Spleen (tissue), 11 donors: Measurements from ENCODE around the gene YKT6. TPM values are rescaled to one million over a fixed set of nuclear protein-coding genes. Genes with fewer than 3 reads are reported as not detected.

ENCODE experiments used
- DNase-seq: peaks from one replicate; pipeline ENCODE4 v3.0.0-alpha.2; 2020
- H3K27ac ChIP-seq, 8 donors: fragments of 200-600 bp; sonication (generic) in 7 of 8; 1 replicate in 4 of 8; 2 replicates in 4 of 8; pipeline versions ENCODE4 v1.5.0 to v1.8.0; 2016 to 2021; ENCODE audit warnings: inconsistent platforms in 4 of 8, mild to moderate bottlenecking in 4 of 8, moderate library complexity in 1 of 8
- H3K27me3 ChIP-seq, 7 donors: fragments of 200-600 bp; sonication (generic) in 6 of 7; replicated peaks in 1 of 7; 1 replicate in 4 of 7; 2 replicates in 3 of 7; pipeline versions ENCODE4 v1.5.0 to v1.8.0; 2016 to 2021; ENCODE audit warnings: inconsistent platforms in 3 of 7, mild to moderate bottlenecking in 1 of 7
- H3K36me3 ChIP-seq, 6 donors: fragments of 200-600 bp; sonication (generic) in 5 of 6; 1 replicate in 4 of 6; 2 replicates in 2 of 6; pipeline versions ENCODE4 v1.5.0 to v1.8.0; 2016 to 2021; ENCODE audit warnings: inconsistent platforms in 2 of 6
- H3K4me1 ChIP-seq, 6 donors: fragments of 200-600 bp; sonication (generic) in 5 of 6; 1 replicate in 3 of 6; 2 replicates in 3 of 6; pipeline versions ENCODE4 v1.5.0 to v1.8.0; 2016 to 2021; ENCODE audit warnings: inconsistent platforms in 3 of 6
- H3K4me3 ChIP-seq, 8 donors: fragments of 200-600 bp; sonication (generic) in 7 of 8; 1 replicate in 4 of 8; 2 replicates in 4 of 8; pipeline versions ENCODE4 v1.5.0 to v1.8.0; 2016 to 2021; ENCODE audit warnings: inconsistent platforms in 4 of 8, mild to moderate bottlenecking in 4 of 8, moderate library complexity in 2 of 8
- H3K9me3 ChIP-seq, 8 donors: fragments of 200-600 bp; sonication (generic) in 7 of 8; 1 replicate in 4 of 8; 2 replicates in 4 of 8; pipeline versions ENCODE4 v1.5.0 to v1.8.0; 2016 to 2021; ENCODE audit warnings: inconsistent platforms in 4 of 8
- CTCF ChIP-seq, 11 experiments: fragments of 200-600 bp in 7 of 11; fragments of 450-650 bp in 4 of 11; sonication (generic) in 4 of 11; IDR thresholded peaks in 8 of 11; conservative IDR thresholded peaks in 3 of 11; 1 replicate in 7 of 11; 2 replicates in 4 of 11; pipeline versions ENCODE4 v1.4.0 to v1.8.0; 2016 to 2021; ENCODE audit warnings: antibody characterized with exemption in 11 of 11, inconsistent platforms in 4 of 11, mild to moderate bottlenecking in 1 of 11
- POLR2A ChIP-seq, 3 donors: fragments of 450-650 bp; IDR thresholded peaks; one replicate each; pipeline ENCODE4 v1.5.1; 2017; ENCODE audit warnings: antibody characterized with exemption in 3 of 3, mild to moderate bottlenecking in 1 of 3
- POLR2AphosphoS5 ChIP-seq, 3 donors: sonication (generic); formaldehyde crosslinking; IDR thresholded peaks; one replicate each; pipeline ENCODE4 v1.5.1; 2017; ENCODE audit warnings: antibody characterized with exemption in 3 of 3
- WGBS, 5 donors: extraction: QIAGEN DNeasy Blood & Tissue Kit in 3 of 5; methylation state at CpG; one replicate each; pipeline versions ENCODE4 v1.1.5 to v1.1.7; 2013 to 2018; 5-methylcytosine and 5-hydroxymethylcytosine counted together
- intact Hi-C: fragments of 100-400 bp; cut with DNase I; formaldehyde crosslinking; loops from one replicate; pipeline ENCODE4 v1.15.0; 2023; ENCODE audit warnings: low total_unique reads
- polyA plus RNA-seq, 3 donors: library from polyadenylated mRNA; stranded (reverse); fragments of 200-250 nt; gene quantifications; one replicate each; pipeline ENCODE4 v1.2.1, GENCODE V29; 2013
- total RNA-seq, 7 donors: library from RNA; depleted of rRNA in 3 of 7; stranded (reverse); fragments of >200 nt in 3 of 7; fragmentation: NEBNext Ultra II Directional in 4 of 7; extraction: Animal tissue kit (Norgen Biotek cat#: 25700) in 4 of 7; gene quantifications; one replicate each; pipeline versions ENCODE4 v1.1.0 to v1.2.1, GENCODE V29; 2016 to 2021
- donor health status: healthy with polysubstance abuse.
- donor health status: DM: no; HTN: no; CAD: no; lungs with moderate emphysema.
- donor health status: DM: no; HTN: no; CAD: no.
- donor health status: Bipolar disorder and iron deficiency.
- donor health status: healthy.
- donor health status: DM: no; HTN: no; CAD: no.
- donor health status: DM: yes; HTN: yes; CAD: no.

YKT6 gene
- total and polyA plus RNA-seq, 10 donors, result 26.9 to 66.4 (median 55.4) TPM

- Histone ChIP-seq H3K9me3 (no peaks in the 10 kb centered on the region), H3K27ac (no peak overlapping the region), H3K4me1 (no peaks in the 10 kb centered on the region), H3K27me3 (peaks cover 0 to 26% (median 13%) of the 10 kb centered on the region in 7 donors), H3K36me3 (no peaks in the 10 kb centered on the region), H3K4me3 (no peak overlapping the region)
- DNase-seq, result peak; percentile 52
- 62 to 78% (median 73%) methylated on average over 10 of the region's 10 CpGs for WGBS, 5 donors
- intact Hi-C loops, result no loop called here
- no peak for TF ChIP-seq POLR2A (IDR thresholded peaks at IDR 0.05)
- TF ChIP-seq CTCF (IDR thresholded peaks at IDR 0.05 in 8 of 11, conservative IDR thresholded peaks at IDR 0.05 in 3 of 11), result no peak
- TF ChIP-seq POLR2AphosphoS5 (IDR thresholded peaks at IDR 0.05), result no peak
Measured at GRCh38 chr7:44224974-44225565, 24.3 kb downstream of the YKT6 start.

GRCh38 chr7:44225566-44226395 lies 25.0 kb downstream of the YKT6 start:
- Histone ChIP-seq H3K4me3 (no peak overlapping the region), H3K27me3 (peaks cover 0 to 26% (median 13%) of the 10 kb centered on the region in 7 donors), H3K36me3 (no peaks in the 10 kb centered on the region), H3K4me1 (no peaks in the 10 kb centered on the region), H3K27ac (no peak overlapping the region), H3K9me3 (no peaks in the 10 kb centered on the region)
- WGBS, 5 donors, result 64 to 76% (median 70%) methylated on average over 18 to 26 of the region's 26 CpGs
- DNase-seq, result peak; percentile 52
- no peak for TF ChIP-seq POLR2AphosphoS5 (IDR thresholded peaks at IDR 0.05)
- no peak for TF ChIP-seq POLR2A (IDR thresholded peaks at IDR 0.05)
- TF ChIP-seq CTCF (IDR thresholded peaks at IDR 0.05 in 8 of 11, conservative IDR thresholded peaks at IDR 0.05 in 3 of 11), result no peak
- intact Hi-C loops, result no loop called here

- no peak overlapping the region for H3K4me3 ChIP-seq
- no peaks in the 10 kb centered on the region for H3K9me3 ChIP-seq
- no peak for TF ChIP-seq POLR2A (IDR thresholded peaks at IDR 0.05)
- no peak for TF ChIP-seq CTCF (IDR thresholded peaks at IDR 0.05 in 8 of 11, conservative IDR thresholded peaks at IDR 0.05 in 3 of 11)
- peak; percentile 65 for DNase-seq
- intact Hi-C loops, result no loop called here
- H3K27me3 ChIP-seq, result peaks cover 0 to 21% (median 13%) of the 10 kb centered on the region in 7 donors
- H3K4me1 ChIP-seq, result no peaks in the 10 kb centered on the region
- 49 to 65% (median 62%) methylated on average over 13 to 17 of the region's 17 CpGs for WGBS, 5 donors
- H3K36me3 ChIP-seq, result no peaks in the 10 kb centered on the region
- no peak overlapping the region for H3K27ac ChIP-seq
Measured at GRCh38 chr7:44226396-44226753, 25.6 kb downstream of the YKT6 start.

GRCh38 chr7:44227911-44228310 lies 27.1 kb downstream of the YKT6 start:
- Histone ChIP-seq H3K27me3 (peaks cover 0 to 21% (median 13%) of the 10 kb centered on the region in 7 donors), H3K36me3 (no peaks in the 10 kb centered on the region), H3K27ac (no peak overlapping the region), H3K4me3 (no peak overlapping the region), H3K4me1 (no peaks in the 10 kb centered on the region), H3K9me3 (no peaks in the 10 kb centered on the region)
- DNase-seq, result no peak
- TF ChIP-seq CTCF (IDR thresholded peaks at IDR 0.05 in 8 of 11, conservative IDR thresholded peaks at IDR 0.05 in 3 of 11) (no peak), POLR2A (IDR thresholded peaks at IDR 0.05) (no peak), POLR2AphosphoS5 (IDR thresholded peaks at IDR 0.05) (no peak)
- 74 to 81% (median 80%) methylated on average over 13 to 14 of the region's 14 CpGs for WGBS, 5 donors
- intact Hi-C loops, result no loop called here
